Occipital lobe (tissue), 2 donors: ENCODE results near the gene TMEM131. TPM values are rescaled to one million over a fixed set of nuclear protein-coding genes. Genes with fewer than 3 reads are reported as not detected.
"Not testable (repeated sequence)": the region's sequence is repeated elsewhere in the genome, so short reads cannot be mapped to it uniquely, and the experiment has no call there.

ENCODE experiments used
- DNase-seq: peaks from one replicate; lab custom pipeline; 2025; lab: John Stamatoyannopoulos, UW
- total RNA-seq: library from RNA; depleted of rRNA; stranded (reverse); fragments of >200 nt; gene quantifications from one replicate; pipeline ENCODE4 v1.2.3, GENCODE V29; 2014

TMEM131 gene
- total RNA-seq, 1 donor from 2014 or later, result 42.9 TPM

DNA sequence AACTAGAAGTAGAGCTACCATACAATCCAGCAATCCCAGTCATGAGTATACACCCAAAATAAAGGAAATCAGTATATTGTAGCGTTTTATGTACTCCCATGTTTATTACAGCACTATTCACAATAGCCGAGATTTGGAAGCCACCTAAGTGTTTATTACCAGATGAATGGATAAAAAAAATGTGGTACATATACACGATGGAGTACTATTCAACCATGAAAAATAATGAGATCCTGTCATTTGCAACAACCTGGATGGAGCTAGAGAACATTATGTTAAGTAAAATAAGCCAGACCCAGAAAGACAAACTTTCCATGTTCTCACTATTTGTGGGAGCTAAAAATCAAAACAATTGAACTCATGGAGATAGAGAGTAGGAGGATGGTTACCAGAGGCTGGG is 131.9 kb downstream of the TMEM131 start:
- no peak for DNase-seq

DNA sequence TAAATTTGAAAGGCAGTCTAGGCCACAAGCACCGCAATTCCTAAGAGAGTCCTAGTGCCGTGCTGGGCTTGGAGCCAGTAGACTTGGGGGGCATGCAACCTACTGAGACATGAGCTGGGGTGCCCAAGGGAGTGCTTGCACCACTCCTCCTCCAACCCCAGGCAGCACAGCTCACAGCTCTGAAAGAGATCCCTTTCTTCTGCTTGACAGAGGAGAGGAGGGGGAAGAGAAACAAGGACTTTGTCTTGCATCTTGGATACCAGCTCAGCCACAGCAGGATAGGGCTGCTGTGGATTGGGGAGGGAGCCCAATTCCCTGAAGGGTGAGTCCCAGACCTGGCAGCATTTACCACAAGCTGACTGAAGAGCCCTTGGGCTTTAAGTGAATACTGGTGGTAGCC is 134.6 kb downstream of the TMEM131 start:
- DNase-seq, result no peak

DNA sequence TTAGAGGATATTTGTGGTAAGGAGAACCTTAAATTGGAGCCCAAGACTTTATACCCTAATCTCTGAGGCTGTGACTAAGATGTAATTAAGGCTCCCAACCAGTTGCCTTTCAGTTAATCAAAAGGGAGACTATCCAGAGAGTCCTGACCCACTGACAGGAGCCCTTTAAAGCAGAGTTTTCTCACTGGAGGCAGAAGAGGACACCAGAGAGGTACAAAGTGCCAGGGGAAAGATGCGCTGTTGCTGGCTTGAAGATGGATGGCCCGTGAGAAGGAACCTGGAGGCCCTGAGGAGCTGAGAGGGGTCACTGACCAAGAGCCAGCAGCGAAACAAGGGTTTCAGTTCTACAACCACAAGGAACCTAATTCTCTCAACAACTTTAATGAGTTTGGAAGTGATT is 137.3 kb downstream of the TMEM131 start:
- no peak for DNase-seq

DNA sequence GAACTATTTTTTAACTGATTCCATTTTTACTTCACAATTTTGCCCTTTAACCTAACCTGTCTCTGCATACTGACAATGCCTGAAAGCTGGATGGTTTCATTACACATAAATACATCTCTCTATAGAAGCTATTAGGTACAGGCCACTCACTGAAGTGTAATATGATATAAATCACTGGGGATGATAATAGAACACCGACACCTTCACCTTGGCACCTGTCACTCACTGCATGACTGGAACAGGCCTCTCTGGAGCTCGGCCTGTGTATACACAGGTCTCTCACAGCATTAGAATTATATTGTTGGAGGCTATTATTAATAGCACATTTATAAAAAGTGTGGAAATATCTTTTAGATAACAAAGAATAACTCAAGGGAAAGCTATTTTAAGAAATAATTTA is 138.2 kb downstream of the TMEM131 start:
- no peak for DNase-seq

DNA sequence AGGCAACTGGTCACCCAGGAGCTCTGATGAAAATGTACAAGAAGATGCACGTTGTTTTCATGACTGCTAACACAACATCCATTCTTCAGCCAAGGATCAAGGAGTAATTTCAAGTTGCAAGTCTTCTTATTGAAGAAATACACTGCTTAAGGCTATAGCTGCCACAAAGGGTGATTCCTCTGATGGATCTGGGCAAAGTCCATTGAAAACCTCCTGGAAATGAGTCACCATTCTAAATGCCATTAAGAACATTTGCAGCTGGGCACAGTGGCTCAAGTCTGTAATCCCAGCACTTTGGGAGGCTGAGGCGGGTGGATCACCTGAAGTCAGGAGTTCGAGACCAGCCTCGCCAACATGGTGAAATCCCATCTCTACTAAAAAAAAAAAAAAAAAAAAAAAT is 142.7 kb downstream of the TMEM131 start:
- not testable (repeated sequence) for DNase-seq

DNA sequence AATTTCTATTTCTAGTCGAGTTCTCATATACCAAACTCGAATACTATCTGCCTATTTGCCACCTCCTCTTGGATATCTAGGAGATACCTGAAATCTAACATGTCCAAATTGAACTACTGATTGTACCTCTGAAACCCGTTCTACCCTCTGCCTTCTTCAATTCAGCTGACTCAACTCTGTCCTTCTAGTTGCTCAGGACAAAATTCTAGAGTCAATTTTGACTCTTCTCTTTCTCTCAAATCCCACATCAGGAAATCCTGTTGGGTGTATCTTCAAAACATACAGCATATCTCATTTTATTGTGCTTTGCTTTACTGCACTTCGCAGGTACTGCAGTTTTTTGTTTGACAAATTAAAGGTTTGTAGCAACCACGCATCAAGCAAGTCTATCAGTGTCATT is 144.6 kb downstream of the TMEM131 start:
- DNase-seq, result no peak

DNA sequence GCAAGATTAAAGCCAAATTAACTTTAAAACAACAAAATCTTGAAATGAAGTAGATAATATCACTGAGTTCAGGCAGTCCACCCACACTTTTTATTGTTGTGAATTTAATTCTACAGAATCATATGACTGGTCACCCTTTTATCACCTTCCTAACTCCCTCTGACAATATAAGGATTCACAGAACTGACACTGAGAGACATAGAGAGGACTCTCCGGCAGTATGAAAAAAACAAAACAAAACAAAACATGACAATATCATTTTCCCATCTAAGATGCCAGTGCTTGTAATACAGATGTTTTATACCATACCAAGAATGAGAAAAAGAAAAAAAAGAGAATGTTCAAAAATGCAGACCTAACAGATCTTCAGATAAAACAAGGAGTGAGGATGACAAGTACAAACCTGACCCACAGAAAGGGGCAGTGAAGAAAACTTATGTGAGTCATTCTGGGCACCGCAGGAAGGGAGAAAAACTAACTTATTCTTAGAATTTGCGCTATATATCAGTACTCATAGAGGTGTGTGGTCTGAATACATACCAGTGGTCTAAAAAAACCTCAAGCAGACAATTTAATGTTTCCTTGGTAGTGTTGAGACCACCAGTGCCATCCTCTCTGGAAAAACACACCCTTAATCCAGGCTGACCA is 145.7 kb downstream of the TMEM131 start:
- no peak for DNase-seq

DNA sequence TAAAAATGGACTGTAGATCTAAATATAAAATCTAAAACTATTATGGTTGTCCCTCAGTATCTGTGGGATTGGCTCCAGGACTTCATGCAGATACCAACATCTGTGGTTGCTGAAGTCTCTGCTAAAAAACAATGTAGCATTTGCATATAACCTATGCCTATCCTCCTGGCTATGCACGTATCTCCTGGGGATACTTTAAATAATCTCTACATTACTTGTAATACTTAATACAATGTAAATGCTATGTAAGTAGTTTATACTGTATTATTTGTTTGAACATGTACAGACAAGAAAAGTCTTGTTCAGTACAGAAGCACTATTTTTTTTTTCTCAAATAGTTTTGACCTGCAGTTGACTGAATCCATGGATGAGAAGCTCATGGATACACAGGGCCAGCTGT is 147.4 kb downstream of the TMEM131 start:
- DNase-seq, result no peak

DNA sequence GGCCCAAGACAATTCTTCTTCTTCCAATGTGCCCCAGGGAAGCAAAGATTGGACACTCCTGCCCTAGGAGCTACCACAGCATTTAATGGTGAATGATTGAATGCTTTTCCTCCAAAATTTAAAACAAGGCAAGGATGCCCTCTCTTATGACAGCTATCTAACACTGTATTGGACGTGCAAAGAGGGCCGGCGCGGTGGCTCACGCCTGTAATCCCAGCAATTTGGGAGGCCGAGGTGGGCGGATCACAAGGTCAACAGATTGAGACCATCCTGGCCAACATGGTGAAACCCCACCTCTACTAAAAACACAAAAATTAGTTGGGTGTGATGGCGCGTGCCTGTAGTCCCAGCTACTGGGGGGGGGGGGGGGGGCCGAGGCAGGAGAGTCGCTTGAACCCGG is 149.0 kb downstream of the TMEM131 start:
- not testable (repeated sequence) for DNase-seq

DNA sequence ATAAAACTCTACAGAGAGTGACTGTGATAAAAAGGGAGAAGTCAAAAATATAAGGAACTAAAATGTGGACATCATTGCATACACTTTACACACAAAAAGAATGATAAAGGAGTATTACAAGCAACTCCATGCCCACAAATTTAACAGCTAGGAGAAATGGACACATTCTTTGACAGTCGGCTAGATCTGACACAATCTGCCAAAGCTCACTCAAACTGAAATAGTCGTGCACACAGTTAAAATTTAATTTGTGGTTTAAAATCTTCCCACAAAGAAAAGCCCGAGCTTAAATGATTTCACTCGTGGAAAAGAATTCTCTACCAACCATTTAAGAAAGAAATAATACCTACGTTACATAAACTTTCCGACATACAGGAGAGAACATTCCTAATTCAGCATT is 149.9 kb downstream of the TMEM131 start:
- DNase-seq, result no peak

DNA sequence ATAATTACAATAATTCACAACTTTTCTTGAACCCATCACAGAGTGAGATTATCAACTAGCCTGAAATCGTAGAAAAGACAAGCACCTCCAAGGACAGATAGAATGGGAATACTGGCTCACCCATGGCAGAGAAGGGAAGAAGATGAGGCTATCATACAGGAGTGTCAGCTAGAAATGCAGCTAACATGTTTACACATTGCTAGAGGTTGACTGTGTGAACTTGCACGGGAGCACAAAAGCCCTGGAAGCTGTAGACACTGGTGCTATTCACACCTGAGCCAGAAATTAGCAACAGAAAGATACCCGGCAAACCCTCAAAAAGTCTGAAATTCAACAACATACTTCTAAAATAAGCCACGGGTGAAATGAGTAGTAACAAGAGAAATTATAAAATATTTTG is 150.6 kb downstream of the TMEM131 start:
- DNase-seq, result no peak

DNA sequence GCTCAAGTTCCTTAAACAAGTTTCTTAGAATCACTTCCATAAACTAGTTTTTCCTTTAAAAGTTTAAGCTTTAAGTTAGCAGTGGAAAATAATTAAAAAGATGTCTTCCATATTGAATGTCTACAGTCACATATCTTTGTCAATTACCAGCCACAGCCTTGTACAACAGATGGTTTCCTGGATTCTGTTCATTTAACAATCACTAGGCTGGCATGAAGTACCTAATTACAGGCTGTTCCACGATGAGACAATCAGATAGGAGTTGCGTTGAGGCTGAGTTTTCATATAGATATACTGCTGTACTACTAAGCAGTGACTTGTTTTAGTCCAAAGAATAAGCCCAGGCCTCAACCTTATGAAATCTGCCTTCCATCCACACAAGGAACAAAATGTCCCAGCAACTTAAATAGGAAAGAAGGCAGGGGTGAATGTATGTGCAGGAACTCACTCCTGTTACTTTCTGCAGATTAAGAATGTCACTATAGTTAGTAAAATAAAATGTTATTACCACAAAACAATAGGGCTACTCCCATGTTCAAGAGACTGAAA is 151.4 kb downstream of the TMEM131 start:
- DNase-seq, result no peak

DNA sequence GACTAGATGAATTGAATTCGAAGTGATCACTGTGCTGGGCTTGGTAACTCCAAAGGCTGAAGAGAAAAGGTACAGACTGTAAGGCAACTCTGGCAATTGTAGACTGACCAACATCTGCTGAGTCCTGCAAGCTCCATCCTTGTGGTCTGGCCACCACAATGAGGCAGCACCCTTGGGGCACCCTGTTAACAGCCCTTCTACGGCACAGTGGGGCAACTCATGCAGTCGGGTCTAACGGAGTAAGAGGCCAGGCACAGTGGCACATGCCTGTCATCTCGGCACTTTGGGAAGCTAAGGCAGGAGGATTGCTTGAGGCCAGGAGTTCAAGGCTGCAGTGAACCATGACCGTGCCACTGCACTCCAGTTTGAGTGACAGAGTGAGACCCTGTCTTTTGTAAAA is 155.6 kb downstream of the TMEM131 start:
- DNase-seq, result no peak

DNA sequence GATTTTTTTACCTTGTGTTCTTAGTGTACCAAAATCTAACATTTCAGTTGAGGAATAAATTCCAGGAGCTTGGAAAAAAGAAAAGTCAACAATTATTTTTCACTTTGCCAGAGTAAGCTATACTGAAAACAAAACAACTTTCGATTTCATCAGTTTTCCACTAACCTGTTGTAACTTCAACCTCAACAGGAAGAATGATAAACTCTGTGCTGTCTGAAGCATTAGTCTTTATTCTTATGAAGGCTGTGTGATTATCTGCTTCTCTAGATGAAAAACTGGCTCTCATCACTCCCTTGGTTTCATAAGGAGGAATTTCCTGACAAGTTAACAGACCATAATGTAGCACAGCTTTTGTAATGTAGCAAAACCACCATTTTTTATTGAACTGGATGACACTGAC is 161.1 kb downstream of the TMEM131 start:
- no peak for DNase-seq

DNA sequence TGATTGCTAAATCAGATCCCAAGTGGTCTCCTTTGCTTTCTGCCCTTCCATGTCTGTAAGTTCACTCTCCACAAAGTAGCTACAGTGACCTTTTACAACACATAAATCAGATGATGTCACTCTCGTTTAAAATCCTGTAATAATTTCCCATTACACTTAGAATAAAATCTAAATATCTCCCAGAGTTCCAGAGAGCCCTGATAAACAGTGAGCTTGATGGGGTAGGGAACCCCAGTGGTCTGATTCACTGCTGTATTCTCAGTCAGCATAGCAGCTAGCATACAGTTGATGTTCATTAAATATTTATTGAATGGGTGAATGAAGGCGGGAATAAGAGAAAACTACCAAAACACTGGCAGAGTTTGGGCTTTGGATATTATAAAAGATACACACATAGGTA is 164.6 kb downstream of the TMEM131 start:
- DNase-seq, result no peak

DNA sequence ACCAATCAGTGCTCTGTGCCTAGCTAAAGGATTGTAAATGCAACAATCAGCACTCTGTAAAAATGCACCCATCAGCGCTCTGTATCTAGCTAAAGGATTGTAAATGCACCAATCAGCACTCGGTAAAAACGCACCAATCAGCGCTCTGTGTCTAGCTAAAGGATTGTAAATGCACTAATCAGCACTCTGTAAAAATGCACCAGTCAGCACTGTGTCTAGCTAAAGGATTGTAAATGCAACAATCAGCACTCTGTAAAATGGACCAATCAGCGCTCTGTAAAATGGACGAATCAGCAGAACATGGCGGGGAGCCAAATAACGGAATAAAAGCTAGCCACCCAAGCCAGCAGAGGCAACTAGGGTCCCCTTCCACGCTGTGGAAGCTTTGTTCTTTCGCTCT is 166.5 kb downstream of the TMEM131 start:
- DNase-seq, result not testable (repeated sequence)

DNA sequence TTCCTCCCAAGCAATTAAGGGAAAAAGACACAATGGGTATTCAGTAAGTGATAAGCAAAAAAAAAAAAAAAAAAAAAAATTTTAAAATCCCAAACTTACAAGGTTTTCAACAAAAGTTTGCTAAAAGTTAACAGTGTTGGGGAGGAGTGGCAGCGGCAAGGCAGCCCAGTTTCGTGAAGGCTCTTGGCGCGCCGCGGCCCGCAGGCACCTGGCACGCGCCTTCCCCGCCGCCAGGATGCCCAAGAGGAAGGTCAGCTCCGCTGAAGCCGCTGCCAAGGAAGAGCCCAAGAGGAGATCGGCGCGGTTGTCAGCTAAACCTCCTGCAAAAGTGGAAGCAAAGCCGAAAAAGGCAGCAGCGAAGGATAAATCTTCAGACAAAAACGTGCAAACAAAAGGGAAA is 168.7 kb downstream of the TMEM131 start:
- not testable (repeated sequence) for DNase-seq

DNA sequence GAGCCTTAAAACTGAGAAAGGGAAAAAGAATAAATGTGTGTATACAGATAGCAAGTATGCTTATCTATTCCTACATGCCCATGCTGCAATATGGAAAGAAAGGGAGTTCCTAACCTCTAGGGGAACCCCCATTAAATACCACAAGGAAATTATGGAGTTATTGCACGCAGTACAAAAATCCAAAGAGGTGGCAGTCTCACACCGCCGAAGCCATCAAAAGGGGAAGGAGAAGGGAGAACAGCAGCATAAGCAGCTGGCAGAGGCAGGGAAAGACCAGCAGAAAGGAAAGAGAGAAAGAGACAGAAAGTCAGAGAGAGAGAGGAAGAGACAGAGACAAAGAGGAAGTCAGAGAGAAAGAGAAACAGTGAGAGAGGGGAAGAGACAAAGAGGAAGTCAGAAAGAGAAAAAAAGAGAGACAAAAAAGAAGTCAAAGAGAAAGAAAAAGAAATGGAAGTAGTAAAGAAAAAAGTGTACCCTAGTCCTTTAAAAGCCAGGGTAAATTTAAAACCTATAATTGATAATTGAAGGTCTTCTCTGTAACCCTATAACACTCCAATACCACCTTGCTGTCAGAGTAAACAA is 169.4 kb downstream of the TMEM131 start:
- not testable (repeated sequence) for DNase-seq

DNA sequence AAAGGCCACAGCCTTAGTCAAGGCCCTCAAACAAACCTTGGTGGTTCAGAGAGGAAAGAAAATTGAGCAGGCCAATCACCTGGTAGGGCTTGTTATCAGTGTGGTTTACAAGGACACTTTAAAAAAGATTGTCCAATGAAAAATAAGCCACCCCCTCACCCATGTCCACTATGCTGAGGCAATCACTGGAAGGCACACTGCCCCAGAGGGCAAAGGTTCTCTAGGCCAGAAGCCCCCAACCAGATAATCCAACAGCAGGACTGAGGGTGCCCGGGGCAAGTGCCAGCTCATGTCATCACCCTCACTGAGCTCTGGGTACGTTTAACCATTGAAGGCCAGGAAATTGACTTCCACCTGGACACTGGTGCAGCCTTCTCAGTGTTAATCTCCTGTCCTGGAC is 171.7 kb downstream of the TMEM131 start:
- not testable (repeated sequence) for DNase-seq

DNA sequence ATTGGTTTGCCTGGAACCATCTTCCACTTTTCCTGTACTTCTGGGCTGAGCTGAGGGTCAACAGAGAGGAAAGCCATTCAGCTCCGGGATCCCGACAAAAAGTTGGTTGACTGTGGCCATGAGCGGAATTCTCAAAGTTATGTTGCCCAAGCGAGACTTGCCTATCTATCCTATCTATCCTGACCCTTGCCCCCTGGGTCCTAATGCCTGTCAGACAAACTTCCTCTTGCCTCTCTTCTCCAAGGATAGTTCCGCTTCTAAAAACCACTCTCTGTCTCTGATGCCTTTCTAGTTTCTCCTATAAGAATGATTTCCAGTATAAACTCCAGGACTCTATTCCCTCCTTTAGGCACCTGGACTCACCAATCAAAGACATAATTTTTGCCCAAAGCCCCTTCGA is 173.9 kb downstream of the TMEM131 start:
- DNase-seq, result not testable (repeated sequence)

DNA sequence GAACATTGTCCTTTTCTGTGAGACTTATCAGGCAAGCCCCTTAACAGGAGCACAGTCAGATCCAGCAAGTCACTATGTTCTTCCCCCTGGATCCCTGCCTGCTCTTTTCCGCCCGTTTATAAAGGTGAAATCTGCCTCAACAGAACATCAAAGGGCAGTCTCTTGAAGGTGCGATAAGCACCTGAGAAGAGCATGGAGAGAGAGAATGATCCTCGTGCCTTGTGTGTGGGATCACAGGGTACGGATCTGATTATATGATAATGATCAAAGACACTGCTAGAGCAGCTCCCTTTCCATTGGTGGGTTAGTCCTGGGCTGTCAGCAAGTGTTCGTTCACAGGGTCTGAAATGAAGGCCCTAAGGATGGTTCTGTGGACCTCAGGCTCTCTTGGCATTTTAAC is 176.0 kb downstream of the TMEM131 start:
- DNase-seq, result no peak

DNA sequence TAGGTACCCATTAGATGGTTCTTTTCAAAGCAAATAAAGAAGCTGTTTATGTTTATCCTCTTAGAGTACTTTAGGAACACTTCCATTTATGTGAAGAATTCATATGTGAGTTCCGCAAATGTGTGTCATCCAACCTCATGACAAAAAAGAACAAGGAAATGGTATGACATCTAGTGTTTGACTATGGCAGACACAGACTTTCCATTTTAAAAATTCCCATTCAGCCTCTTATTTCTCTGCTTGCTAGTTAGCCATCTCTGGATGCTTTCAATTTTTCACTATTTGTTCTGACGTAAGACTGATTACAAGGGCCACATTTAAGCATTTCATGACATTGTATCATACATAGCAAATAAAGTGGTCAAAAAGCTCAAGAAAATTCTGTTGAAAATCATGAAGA is 179.3 kb downstream of the TMEM131 start:
- no peak for DNase-seq

DNA sequence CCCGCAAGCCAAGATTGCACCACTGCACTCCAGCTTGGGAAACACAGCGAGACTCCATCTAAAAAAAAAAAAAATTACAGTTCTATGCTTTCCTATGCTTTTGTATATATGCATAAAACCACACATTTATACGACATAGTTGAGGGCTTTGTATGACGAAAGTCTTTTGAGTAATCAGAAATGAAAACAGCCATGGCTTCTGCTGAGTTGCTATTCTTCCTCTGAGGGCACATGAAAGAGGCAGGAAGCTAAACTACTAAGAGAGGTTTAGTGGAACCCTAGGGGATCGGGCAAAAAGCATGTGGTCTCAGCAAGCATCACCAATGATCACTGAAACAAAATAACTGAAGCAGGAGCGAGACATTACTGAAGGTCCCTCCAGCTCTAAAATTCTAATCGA is 182.8 kb downstream of the TMEM131 start:
- no peak for DNase-seq
